Activated CD8-positive, alpha-beta memory T cell treated with anti-CD3 and anti-CD28 coated beads, Interleukin-2, amount 10 ng/mL, durations not matched to agents 7 days and 5 days (primary cell): ENCODE results near the gene DLEU7. TPM values are rescaled to one million over a fixed set of nuclear protein-coding genes. Genes with fewer than 3 reads are reported as not detected.

Experiments used
- ATAC-seq: fragments of 150-1000 bp; cut with Tn5 transposase; one replicate; pipeline ENCODE4 v1.10.0; 2021; ENCODE audit warnings: moderate library complexity
- CTCF ChIA-PET: fragments of 350-600 bp; sonication (Branson Sonifier 250); formaldehyde crosslinking; loops from one replicate; lab custom pipeline; 2021; ENCODE audit warnings: antibody characterized with exemption; lab: Charles Lee
- DNase-seq: peaks from one replicate; pipeline ENCODE4 v3.0.0-alpha.2; 2020
- H3K27ac Mint-ChIP-seq: one replicate; pipeline ENCODE4 v1.8.0; 2021; ENCODE audit warnings: mild to moderate bottlenecking, mixed read lengths
- H3K27me3 Mint-ChIP-seq: one replicate; pipeline ENCODE4 v1.8.0; 2021; ENCODE audit warnings: mixed read lengths
- H3K36me3 Mint-ChIP-seq: one replicate; pipeline ENCODE4 v1.8.0; 2021; ENCODE audit warnings: mild to moderate bottlenecking, mixed read lengths
- H3K4me1 Mint-ChIP-seq: one replicate; pipeline ENCODE4 v1.8.0; 2021; ENCODE audit warnings: mixed read lengths
- H3K4me3 Mint-ChIP-seq: one replicate; pipeline ENCODE4 v1.8.0; 2021; ENCODE audit warnings: mild to moderate bottlenecking, moderate library complexity, mixed read lengths
- H3K9me3 Mint-ChIP-seq: one replicate; pipeline ENCODE4 v1.8.0; 2022; ENCODE audit warnings: low read depth, mixed read lengths
- total RNA-seq, 2 experiments: library from RNA; stranded (reverse); gene quantifications; one replicate each; pipeline ENCODE4 v1.2.3, GENCODE V29; 2021

The DLEU7 gene
- not detected for total RNA-seq

DNA sequence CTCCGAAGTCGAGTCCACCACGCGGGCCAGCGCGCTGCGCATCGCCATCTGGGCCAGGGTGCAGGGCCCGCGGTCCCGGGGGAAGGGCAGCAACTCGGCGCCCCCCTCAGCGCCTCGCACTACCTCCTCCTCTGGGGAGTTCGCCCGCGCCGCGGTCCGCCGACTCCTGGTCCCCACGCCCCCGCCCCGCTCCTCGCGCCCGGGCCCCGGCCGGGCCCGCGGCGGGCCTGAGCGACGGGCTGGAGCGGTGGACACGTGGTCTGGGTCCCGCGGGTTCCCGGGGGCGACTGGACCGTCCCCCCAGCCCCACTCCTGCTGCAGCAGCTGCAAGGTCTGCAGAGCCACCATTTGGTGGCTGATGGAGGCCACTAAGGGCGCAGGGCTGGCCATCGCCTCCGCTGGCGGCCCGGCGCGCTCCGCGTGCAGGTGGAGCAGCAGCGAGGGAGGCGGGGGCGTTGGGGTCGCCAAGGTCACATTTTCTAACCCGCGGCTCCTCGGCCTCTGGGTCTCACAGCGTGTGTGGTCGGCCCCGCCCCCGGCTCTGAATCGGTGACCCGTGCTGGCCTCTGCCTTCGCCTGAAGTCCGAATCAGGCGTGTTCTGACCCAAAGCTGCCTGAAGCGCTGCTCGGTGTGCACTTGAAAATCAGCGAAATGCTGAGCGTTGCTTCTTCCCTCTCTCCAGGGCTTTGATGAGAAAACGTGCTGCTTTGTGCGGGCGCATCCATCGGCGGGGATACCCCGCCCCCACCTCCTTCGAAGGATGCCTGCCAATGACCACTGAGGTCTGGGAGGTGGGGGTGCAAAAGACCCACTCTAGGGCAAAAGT, at the start of gene DLEU7:
TSS of gene DLEU7 (minus strand) at position 436 of the 827 bp plus-strand sequence. CDS start at position 390, 46 bp downstream.
- no peak within 1 kb of the TSS for H3K4me3 Mint-ChIP-seq
- H3K9me3 Mint-ChIP-seq: no peaks in the 10 kb centered on the region
- CTCF ChIA-PET: no interaction called here
- no peak within 1 kb of the TSS for H3K27ac Mint-ChIP-seq
- DNase-seq (no peak), ATAC-seq (no peak)
- H3K27me3 Mint-ChIP-seq: peaks cover 6% of the 10 kb centered on the region
- H3K4me1 Mint-ChIP-seq: peaks cover 12% of the 10 kb centered on the region
- H3K36me3 Mint-ChIP-seq: peaks cover 5% of the 10 kb centered on the region

DNA sequence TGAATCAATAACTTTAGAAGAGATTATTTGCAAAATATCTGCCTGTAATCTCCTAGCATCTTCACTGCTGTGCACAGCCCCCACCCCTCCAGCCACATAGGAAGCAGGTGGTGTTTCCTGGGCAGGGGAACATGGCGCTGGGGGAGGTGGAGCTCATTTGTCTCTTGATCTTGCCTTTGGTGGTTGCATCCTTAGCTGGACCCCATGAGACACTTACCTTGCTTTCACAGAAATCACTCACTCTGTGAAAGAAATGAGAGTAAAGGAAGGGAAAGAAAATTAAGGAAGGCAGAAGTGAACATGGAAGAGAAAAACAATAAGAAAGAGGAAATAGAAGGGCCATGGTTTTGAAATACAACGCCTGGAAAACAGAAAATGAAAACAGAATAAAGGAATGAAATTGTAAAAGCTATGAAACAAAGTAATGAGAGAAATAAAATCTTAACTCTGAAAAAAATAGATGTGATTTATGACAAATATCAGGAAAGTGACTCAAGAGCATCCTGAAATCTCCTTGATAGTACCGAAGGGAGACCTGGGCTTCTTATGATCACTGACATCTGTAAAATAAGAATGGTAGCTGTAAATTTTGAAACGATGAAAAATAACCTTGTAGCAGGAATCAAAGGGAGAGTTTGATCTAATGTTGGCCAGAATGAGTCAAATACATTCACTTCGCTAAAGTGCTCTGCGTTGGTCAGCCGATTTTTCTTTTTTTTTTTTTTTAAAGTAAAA, 48.9 kb upstream of the DLEU7 start:
- peak; percentile 79 for DNase-seq
- Mint-ChIP-seq H3K27ac (peak overlapping the region; percentile 98), H3K27me3 (no peaks in the 10 kb centered on the region), H3K36me3 (peaks cover 23% of the 10 kb centered on the region), H3K4me1 (peaks cover 48% of the 10 kb centered on the region), H3K4me3 (peak overlapping the region; percentile 70), H3K9me3 (peaks cover 2% of the 10 kb centered on the region)
- ATAC-seq: peak; percentile 56
- CTCF ChIA-PET: interaction anchor here (0.7 to 9.3 kb wide), 11 partner anchors 10 to 1322 kb away, joined by 3 to 135 read pairs (median 4); partner anchors contain the start of genes RNASEH2B and TRIM13

DNA sequence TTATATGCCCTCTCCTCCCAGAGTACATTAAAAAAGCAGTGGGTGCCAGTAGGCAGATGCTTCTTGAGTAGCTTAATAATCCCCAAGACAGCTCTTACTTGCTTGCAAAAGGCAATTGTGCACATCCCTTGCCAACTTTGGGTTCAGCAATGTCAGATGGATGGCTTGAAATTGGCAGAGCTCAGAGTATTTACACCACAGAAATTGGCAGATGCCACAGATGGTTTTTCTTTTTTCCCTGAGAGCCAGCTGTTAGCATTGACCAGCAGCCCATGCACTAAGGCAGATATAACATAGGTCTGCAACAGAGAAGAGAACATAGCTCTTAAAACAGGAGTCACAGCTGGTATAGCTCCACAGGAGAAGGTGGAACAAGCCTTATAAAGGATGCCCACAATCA, 47.7 kb upstream of the DLEU7 start:
- CTCF ChIA-PET: interaction anchor here (0.9 to 9.3 kb wide), 6 partner anchors 9 to 894 kb away, joined by 3 to 135 read pairs (median 5); partner anchors contain the start of genes RNASEH2B and TRIM13
- DNase-seq: no peak
- peak overlapping the region; percentile 98 for H3K27ac Mint-ChIP-seq
- no peak overlapping the region for H3K4me3 Mint-ChIP-seq
- H3K4me1 Mint-ChIP-seq: peaks cover 48% of the 10 kb centered on the region
- peaks cover 19% of the 10 kb centered on the region for H3K36me3 Mint-ChIP-seq
- ATAC-seq: no peak
- no peaks in the 10 kb centered on the region for H3K9me3 Mint-ChIP-seq
- H3K27me3 Mint-ChIP-seq: no peaks in the 10 kb centered on the region

DNA sequence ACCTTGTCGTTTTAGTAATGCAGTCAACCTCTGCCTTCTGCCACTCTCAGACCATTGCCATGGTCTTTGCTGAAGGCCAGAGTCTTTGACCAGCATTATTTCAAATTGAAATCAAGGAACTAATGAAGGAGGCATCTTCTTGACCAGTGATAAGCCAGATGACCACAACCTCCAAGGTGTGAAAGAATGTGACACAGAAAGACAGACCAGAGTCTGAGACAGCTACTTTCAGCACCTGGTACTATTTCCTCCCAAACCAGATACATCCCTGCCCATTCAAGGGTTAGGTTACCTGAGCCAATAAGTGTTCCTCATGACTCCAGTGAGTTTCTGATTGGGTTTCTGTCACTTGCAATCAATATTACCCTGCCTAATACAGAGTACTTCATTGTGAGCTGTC, 45.8 kb upstream of the DLEU7 start:
- CTCF ChIA-PET: no interaction called here
- Mint-ChIP-seq H3K4me1 (peaks cover 37% of the 10 kb centered on the region), H3K27ac (no peak overlapping the region), H3K9me3 (no peaks in the 10 kb centered on the region), H3K4me3 (no peak overlapping the region), H3K27me3 (no peaks in the 10 kb centered on the region), H3K36me3 (peaks cover 10% of the 10 kb centered on the region)
- ATAC-seq (no peak), DNase-seq (no peak)

DNA sequence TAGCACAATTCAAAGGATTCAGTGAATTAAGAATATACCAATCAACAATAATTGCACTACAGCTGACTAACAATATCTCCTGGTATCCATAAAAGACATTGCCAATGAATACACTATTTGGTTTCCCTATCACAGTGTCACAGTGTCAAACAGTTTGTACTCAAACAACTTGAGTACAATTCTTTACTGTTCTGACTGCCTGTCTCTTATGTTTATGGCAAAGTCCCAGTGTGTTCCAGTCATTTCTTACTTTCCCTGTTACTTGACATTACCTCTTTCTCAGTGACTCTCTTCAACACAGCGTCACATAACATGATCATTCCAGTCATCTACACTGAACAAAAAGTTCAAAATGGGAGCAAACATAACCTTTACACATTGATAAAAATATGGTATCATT, 44.9 kb upstream of the DLEU7 start:
- H3K4me1 Mint-ChIP-seq: peaks cover 28% of the 10 kb centered on the region
- H3K4me3 Mint-ChIP-seq: no peak overlapping the region
- ATAC-seq (no peak), DNase-seq (no peak)
- H3K27ac Mint-ChIP-seq: no peak overlapping the region
- H3K36me3 Mint-ChIP-seq: peaks cover 3% of the 10 kb centered on the region
- CTCF ChIA-PET: no interaction called here
- H3K9me3 Mint-ChIP-seq: no peaks in the 10 kb centered on the region
- H3K27me3 Mint-ChIP-seq: no peaks in the 10 kb centered on the region

DNA sequence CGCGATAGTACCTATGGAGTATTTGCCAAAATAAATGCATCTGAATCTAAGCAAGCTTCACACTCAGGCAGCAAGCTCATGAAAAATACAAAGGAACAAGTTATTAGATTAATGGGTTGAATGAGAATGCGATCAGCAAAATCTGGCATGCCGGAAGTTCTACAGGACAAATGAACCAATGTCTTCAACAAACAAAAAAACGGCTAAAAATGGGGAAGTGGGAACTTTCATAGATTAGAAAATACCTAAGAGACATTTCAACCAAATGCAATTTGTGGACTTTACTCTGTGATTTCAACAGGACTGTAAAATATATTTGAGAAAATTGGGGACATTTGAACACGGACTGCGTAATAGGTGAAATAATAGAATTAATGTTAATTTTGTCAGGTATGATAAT, 43.7 kb upstream of the DLEU7 start:
- Mint-ChIP-seq H3K9me3 (no peaks in the 10 kb centered on the region), H3K27me3 (no peaks in the 10 kb centered on the region), H3K4me3 (no peak overlapping the region), H3K4me1 (peaks cover 18% of the 10 kb centered on the region), H3K36me3 (peaks cover 5% of the 10 kb centered on the region), H3K27ac (no peak overlapping the region)
- no peak for ATAC-seq
- CTCF ChIA-PET: no interaction called here
- DNase-seq: no peak

DNA sequence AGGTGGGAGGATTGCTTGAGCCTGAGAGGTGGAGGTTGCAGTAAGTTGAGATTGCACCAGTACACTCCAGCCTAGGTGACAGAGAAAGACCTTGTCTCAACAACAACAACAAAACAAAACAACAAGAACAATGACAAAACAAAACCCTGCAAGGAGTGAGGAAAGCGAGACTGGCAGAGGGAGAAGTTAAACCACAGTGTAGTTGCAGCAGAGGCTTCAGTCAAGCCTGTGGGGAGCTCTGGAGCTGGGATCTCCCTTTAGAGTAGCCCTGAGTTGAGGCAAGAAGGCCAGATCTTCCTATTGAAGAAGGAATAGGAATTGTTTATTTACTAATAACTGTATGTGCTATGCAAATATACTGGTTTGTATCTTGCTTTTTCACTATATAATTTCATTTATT, 40.8 kb upstream of the DLEU7 start:
- H3K4me3 Mint-ChIP-seq: no peak overlapping the region
- DNase-seq (no peak), ATAC-seq (no peak)
- no peaks in the 10 kb centered on the region for H3K4me1 Mint-ChIP-seq
- CTCF ChIA-PET: no interaction called here
- H3K36me3 Mint-ChIP-seq: peaks cover 3% of the 10 kb centered on the region
- H3K9me3 Mint-ChIP-seq: no peaks in the 10 kb centered on the region
- H3K27ac Mint-ChIP-seq: no peak overlapping the region
- H3K27me3 Mint-ChIP-seq: no peaks in the 10 kb centered on the region

DNA sequence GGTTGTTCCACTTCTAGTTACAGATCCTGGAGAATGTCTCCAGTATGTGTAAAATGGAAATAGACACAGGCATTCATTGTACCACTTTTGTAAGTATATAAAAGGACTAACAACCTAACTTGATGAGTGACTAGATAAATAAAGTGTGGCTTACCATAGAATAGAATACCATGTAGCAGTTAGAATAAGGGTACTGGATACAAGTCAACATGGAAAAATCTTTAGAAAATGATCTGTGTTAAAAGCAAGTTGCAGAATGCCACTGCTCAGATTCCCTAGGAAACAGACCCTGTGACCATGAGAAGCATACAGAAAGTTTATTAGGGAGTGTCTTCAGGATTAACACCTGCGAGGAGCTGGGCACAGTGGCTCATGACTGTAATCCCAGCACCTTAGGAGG, 40.2 kb upstream of the DLEU7 start:
- H3K4me1 Mint-ChIP-seq: no peaks in the 10 kb centered on the region
- CTCF ChIA-PET: no interaction called here
- no peaks in the 10 kb centered on the region for H3K27me3 Mint-ChIP-seq
- ATAC-seq: no peak
- no peaks in the 10 kb centered on the region for H3K9me3 Mint-ChIP-seq
- DNase-seq: no peak
- peaks cover 3% of the 10 kb centered on the region for H3K36me3 Mint-ChIP-seq
- no peak overlapping the region for H3K27ac Mint-ChIP-seq
- no peak overlapping the region for H3K4me3 Mint-ChIP-seq

DNA sequence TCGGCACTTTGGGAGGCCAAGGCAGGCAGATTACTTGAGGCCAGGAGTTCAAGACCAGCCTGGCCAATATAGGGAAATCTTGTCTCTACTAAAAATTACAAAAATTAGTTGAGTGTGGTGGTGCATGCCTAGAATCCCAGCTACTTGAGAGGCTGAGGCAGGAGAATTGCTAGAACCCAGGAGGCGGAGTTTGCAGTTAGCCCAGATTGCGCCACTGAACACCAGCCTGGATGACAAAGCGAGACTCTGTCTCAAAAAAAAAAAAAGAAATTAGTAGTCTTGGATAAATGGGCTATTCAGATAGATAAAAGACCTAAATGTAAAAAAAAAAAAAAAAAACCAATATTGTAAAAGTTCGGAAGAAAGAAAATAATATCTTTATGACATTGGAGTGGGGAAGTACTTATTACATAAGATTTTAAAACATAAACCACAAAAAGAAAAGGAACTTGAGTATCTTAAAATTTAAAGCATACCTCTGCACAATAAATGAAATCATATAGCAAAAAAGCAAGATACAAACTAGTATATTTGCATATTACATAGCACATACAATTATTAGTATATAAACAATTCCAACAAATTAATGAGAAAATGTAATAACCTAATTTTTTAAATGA, 39.4 kb upstream of the DLEU7 start:
- H3K9me3 Mint-ChIP-seq: no peaks in the 10 kb centered on the region
- H3K4me1 Mint-ChIP-seq: no peaks in the 10 kb centered on the region

DNA sequence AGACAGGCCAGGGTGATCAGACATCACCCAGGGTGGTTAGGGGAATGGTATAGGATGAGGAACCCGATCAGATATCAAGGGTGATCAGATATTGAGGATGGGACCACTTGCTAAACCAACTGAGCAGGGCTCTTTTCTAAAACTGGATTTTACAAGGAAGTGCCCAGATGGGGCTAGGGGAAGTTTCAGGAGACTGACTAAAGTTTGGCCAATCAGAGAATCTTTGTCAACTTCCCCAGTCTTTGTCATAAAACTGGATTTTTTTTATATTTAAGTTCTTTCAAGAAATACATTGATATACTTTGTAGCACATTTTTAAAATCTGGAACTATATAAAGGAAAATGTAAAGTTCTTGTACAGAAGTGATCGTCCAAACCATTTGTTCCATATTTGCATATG, 30.5 kb upstream of the DLEU7 start:
- H3K4me3 Mint-ChIP-seq: no peak overlapping the region
- no peak for DNase-seq
- H3K9me3 Mint-ChIP-seq: no peaks in the 10 kb centered on the region
- peaks cover 3% of the 10 kb centered on the region for H3K27me3 Mint-ChIP-seq
- H3K27ac Mint-ChIP-seq: no peak overlapping the region
- no peaks in the 10 kb centered on the region for H3K4me1 Mint-ChIP-seq
- CTCF ChIA-PET: no interaction called here
- H3K36me3 Mint-ChIP-seq: no peaks in the 10 kb centered on the region
- no peak for ATAC-seq

More for the DNA sequence above, 39.4 kb upstream of the DLEU7 start:
- CTCF ChIA-PET: interaction anchor here (1.9 kb wide), 1 partner anchor 9 kb away, joined by 6 read pairs; no protein-coding TSS in a partner anchor
- Mint-ChIP-seq H3K27ac (no peak overlapping the region), H3K4me3 (no peak overlapping the region), H3K27me3 (no peaks in the 10 kb centered on the region), H3K36me3 (peaks cover 3% of the 10 kb centered on the region)
- ATAC-seq (no peak), DNase-seq (no peak)

DNA sequence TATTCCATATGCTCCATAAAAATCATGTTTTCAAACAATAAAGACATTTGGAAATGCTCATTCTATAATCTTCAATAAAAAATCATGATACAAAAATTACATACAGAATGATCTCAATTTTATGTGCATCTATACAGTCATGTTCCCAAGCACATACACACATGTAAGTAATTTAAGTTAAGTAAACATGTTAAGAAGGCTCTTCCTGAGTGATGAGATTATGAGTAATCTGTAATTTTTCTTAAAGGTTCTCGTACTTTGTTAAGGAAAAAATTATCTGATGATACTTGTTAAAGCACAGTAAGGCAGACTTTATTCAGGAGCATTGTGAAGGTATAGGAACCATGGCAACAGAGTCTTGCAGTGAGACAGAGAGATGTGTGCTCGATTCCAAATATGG, 30.0 kb upstream of the DLEU7 start:
- H3K27me3 Mint-ChIP-seq: peaks cover 3% of the 10 kb centered on the region
- H3K27ac Mint-ChIP-seq: no peak overlapping the region
- ATAC-seq (no peak), DNase-seq (no peak)
- no peaks in the 10 kb centered on the region for H3K36me3 Mint-ChIP-seq
- no peak overlapping the region for H3K4me3 Mint-ChIP-seq
- CTCF ChIA-PET: no interaction called here
- H3K9me3 Mint-ChIP-seq: no peaks in the 10 kb centered on the region
- H3K4me1 Mint-ChIP-seq: no peaks in the 10 kb centered on the region

DNA sequence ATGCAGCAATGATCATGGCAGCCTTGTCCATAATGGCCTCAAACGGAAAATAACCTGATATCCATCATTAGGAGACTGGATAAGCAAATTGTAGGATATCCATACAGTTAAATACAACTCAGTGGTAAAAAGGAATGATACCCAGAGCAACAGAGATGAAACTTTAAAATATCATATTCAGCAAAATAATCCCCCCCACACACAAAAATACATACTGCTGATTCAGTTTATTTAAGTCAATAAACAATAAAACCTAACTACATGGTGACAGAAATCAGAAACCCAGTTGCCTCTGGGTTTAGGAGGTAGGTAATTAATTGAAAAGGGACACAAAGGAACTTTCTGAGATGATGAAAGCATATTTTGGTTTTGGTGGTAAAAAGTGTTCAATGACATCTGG, 27.9 kb upstream of the DLEU7 start:
- Mint-ChIP-seq H3K4me3 (no peak overlapping the region), H3K27ac (no peak overlapping the region), H3K9me3 (no peaks in the 10 kb centered on the region), H3K36me3 (no peaks in the 10 kb centered on the region), H3K27me3 (peaks cover 15% of the 10 kb centered on the region), H3K4me1 (no peaks in the 10 kb centered on the region)
- DNase-seq (no peak), ATAC-seq (no peak)
- CTCF ChIA-PET: no interaction called here

DNA sequence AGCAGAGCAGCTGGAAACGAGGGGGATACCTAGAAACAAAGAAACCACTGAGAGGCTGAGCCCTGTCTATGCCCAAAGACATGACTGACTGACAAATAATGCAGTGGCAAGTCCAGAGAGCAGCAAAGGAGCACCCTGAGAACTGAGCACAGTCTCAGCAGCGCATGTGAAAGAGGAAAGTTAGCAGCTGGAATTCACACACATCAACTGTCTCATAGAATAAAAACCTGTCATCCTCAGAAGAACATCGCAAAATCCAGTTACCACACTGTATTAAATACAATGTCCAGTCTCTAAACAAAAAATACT, 24.1 kb upstream of the DLEU7 start:
- CTCF ChIA-PET: no interaction called here
- ATAC-seq (no peak), DNase-seq (no peak)
- Mint-ChIP-seq H3K36me3 (no peaks in the 10 kb centered on the region), H3K4me3 (no peak overlapping the region), H3K4me1 (peaks cover 2% of the 10 kb centered on the region), H3K9me3 (no peaks in the 10 kb centered on the region), H3K27me3 (peaks cover 18% of the 10 kb centered on the region), H3K27ac (no peak overlapping the region)
